PFSK-1 (cell line): ENCODE data around the gene RALGPS1.

Experiments used
- FOXP2 ChIP-seq: optimal IDR thresholded peaks from 2 replicates; pipeline ENCODE3; 2011; ENCODE audit warnings: borderline replicate concordance, control low read depth, inconsistent platforms; ENCODE audit not compliant: insufficient read depth; ENCODE audit errors: extremely low read length, extremely low read depth
- POLR2AphosphoS5 ChIP-seq: IDR thresholded peaks from 2 replicates; pipeline ENCODE4 v1.6.1; 2012; ENCODE audit warnings: low read depth, mild to moderate bottlenecking, control low read depth, low read length, moderate library complexity
- SIN3A ChIP-seq: IDR thresholded peaks from 2 replicates; pipeline ENCODE4 v1.6.1; 2012; ENCODE audit warnings: mild to moderate bottlenecking, low read length, moderate library complexity, borderline replicate concordance; ENCODE audit not compliant: insufficient read depth
- TAF1 ChIP-seq: IDR thresholded peaks from 2 replicates; pipeline ENCODE4 v1.6.1; 2012; ENCODE audit warnings: low read length, control low read depth, borderline replicate concordance; ENCODE audit not compliant: insufficient read depth
- TF ChIP-seq, protein P1 (sequence below), 2 experiments: IDR thresholded peaks; 2 replicates each; pipeline versions ENCODE4 v1.6.1 to v1.8.0; 2011 to 2012; ENCODE audit warnings: low read depth in 2 of 2, low read length in 2 of 2, control low read depth in 1 of 2, inconsistent platforms in 1 of 2, mild to moderate bottlenecking in 1 of 2, moderate library complexity in 1 of 2; ENCODE audit not compliant: insufficient read depth in 1 of 2

Gene RALGPS1

DNA sequence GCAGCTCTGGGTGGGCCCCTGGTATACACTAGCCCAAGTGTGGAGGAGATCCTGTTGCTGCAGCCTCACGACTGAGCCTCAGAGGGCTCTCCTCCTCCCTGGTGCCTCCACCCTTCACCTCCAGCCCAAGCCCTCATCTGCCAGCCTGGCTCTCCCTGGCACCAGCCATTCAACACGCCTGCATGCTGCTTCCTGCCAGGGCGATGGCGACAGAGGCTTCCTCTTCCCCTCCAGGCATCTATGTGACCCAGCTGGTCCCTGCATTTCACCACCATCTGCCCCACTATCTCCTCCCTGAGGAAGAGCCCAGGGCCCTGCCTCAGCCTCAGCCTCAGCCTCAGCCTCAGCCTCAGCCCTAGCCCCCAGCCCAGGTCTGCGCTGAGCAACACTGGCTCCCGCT lies 262.6 kb downstream of the RALGPS1 start:
- TF ChIP-seq, protein P1, sequence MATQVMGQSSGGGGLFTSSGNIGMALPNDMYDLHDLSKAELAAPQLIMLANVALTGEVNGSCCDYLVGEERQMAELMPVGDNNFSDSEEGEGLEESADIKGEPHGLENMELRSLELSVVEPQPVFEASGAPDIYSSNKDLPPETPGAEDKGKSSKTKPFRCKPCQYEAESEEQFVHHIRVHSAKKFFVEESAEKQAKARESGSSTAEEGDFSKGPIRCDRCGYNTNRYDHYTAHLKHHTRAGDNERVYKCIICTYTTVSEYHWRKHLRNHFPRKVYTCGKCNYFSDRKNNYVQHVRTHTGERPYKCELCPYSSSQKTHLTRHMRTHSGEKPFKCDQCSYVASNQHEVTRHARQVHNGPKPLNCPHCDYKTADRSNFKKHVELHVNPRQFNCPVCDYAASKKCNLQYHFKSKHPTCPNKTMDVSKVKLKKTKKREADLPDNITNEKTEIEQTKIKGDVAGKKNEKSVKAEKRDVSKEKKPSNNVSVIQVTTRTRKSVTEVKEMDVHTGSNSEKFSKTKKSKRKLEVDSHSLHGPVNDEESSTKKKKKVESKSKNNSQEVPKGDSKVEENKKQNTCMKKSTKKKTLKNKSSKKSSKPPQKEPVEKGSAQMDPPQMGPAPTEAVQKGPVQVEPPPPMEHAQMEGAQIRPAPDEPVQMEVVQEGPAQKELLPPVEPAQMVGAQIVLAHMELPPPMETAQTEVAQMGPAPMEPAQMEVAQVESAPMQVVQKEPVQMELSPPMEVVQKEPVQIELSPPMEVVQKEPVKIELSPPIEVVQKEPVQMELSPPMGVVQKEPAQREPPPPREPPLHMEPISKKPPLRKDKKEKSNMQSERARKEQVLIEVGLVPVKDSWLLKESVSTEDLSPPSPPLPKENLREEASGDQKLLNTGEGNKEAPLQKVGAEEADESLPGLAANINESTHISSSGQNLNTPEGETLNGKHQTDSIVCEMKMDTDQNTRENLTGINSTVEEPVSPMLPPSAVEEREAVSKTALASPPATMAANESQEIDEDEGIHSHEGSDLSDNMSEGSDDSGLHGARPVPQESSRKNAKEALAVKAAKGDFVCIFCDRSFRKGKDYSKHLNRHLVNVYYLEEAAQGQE (IDR thresholded peaks at IDR 0.05; ENCODE audit: insufficient read depth in 1 of 2, low read depth in 2 of 2, low read length in 2 of 2), result no peak
- TF ChIP-seq TAF1 (no peak), SIN3A (no peak), FOXP2 (no peak), POLR2AphosphoS5 (no peak)

DNA sequence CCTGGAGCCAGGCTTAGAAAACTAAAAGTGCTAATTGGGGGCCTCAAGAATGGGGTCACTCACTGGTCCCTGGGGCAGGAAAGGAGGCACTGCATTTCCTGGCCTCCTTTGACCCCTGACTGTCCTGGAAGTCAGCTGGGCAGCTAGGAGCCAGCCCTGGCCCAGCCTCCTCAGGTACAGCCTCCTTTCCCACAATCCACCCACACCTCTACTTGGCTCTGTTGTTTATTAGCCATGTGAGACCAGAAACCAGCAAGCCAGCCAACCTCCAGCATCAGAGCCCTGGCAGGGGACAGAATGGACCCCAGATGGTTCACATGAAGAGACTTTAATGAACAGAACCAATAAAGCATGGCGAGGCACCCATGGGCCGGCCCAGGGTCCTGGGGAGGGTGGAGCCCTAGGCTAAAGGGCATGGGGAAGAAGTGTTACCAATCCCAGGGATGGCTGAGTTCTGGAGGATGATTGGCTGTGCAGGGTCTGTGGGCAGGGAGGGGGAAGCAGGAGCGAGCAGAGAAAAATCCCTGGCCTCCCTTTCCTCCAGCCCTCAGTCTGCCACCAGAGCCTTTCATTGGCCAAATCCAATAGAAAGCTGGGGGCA lies 263.2 kb downstream of the RALGPS1 start:
- TF ChIP-seq FOXP2 (no peak), POLR2AphosphoS5 (no peak), SIN3A (no peak), TAF1 (no peak)
- TF ChIP-seq, protein P1 (IDR thresholded peaks at IDR 0.05; ENCODE audit: insufficient read depth in 1 of 2, low read depth in 2 of 2, low read length in 2 of 2), result no peak

GRCh38 chr9:127178686-127179632 lies 264.4 kb downstream of the RALGPS1 start:
- TF ChIP-seq POLR2AphosphoS5, result no peak
- TF ChIP-seq, protein P1 (IDR thresholded peaks at IDR 0.05; ENCODE audit: insufficient read depth in 1 of 2, low read depth in 2 of 2, low read length in 2 of 2), result no peak
- TF ChIP-seq FOXP2, result no peak
- no peak for TF ChIP-seq SIN3A
- TF ChIP-seq TAF1, result no peak

DNA sequence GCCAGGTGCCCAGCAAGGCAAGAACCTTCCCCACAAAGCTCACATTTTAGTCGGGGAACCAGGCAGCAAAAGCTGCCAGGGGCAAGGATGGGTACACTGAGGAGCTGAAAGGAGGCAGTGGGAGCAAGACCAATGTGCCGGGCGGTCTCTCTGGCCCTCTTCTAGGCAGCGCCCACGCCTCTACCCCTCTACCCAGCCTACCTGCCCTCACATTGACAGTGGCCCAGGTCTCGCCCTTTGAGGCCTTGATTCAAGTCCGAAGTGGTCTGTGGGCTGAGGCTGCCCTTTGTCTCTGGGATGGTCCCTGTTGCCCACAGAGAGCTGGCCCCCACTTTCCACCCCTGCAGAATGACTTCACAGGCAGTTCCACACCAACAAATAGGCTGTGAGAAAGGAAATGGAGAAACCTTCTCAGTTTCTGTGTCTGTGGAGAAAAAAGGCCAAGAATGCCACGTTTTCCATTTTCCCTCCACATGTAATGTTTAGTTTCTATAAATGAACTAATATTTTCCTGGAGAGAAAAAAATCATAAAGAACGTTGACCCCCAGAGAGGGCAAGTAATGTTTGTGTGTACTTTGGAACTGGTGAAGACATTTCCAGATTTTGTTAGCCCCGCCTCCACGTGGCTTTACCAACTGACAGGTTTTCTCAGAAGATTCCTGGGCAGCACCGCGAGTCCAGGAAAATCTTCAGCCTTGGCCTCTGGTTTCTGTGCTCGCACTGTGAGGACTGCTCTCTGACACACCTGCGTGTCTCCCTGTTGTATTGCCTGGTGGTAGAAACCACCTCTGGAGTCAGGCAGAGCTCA lies 265.3 kb downstream of the RALGPS1 start:
- TF ChIP-seq POLR2AphosphoS5 (no peak), FOXP2 (no peak), SIN3A (no peak), TAF1 (no peak)
- TF ChIP-seq, protein P1 (IDR thresholded peaks at IDR 0.05; ENCODE audit: insufficient read depth in 1 of 2, low read depth in 2 of 2, low read length in 2 of 2), result no peak
